GM10847 (cell line): ENCODE results near the gene AREL1.

Experiments
- POLR2A ChIP-seq: IDR thresholded peaks from 2 replicates; pipeline ENCODE4 v1.6.1; 2011; ENCODE audit not compliant: insufficient read length; ENCODE audit errors: extremely low read depth

Gene AREL1

DNA sequence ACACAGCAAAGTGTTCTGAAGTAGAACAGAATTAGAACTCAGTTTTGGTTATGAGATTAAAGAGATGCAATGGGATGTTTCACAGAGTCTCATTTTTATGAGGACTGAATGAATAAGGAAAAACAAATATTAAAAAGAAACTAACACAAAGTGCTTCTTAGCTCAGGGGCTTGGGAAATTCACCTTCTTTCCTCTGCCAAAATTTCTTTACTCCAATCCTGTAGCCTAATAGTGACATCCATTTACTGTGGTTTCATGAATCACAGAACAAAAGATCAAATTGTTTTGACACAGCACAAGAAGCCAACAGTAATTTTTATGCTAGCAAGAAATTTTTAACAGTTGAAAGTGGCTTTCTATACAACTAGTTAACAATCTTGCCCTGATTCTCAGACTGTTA, 37.7 kb downstream of the AREL1 start:
- no peak for TF ChIP-seq POLR2A

DNA sequence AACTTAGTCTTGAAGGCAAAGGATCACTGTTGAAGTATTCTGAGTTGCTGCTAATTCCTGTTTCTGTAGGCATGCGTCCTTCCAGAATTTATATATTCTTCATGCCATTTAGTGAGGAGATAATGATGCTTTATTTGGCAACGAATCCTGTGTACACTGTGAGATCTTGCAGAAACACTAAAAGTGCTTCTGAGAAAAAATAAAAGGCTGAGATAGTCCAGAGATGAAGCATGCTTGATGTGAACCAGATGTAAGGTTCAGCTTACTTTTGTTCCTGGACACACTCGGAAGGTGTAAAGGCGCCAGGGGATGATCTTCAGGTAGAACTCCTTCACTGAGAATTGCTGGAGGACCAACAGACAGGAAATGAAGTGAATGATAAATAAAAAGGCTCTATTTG, 39.1 kb downstream of the AREL1 start:
- TF ChIP-seq POLR2A, result no peak

GRCh38 chr14:74671789-74672188, 41.1 kb downstream of the AREL1 start:
- no peak for TF ChIP-seq POLR2A

- TF ChIP-seq POLR2A, result no peak
These were observed 42.0 kb downstream of the AREL1 start for GRCh38 chr14:74670726-74671411.

DNA sequence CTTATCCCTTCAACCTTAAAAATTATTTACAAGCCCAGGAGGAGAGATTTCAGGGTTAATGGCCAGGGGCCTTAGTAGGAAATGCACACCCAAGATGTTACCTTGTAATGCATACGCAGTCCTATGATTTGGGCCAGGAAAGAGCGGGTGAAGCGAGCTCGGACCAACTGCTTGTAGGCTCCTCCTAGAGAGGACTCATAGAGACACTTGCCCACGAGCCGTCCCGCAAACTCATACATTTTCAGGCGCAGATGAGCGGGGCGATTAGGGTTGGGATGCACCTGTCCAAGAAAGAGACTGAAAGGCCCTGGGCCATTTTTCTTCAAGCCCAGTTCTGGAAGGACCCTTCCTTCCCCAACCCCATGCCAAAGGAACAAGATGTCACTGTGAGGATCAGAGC, 43.0 kb downstream of the AREL1 start:
- no peak for TF ChIP-seq POLR2A

GRCh38 chr14:74669256-74669655, 43.6 kb downstream of the AREL1 start:
- TF ChIP-seq POLR2A, result no peak

DNA sequence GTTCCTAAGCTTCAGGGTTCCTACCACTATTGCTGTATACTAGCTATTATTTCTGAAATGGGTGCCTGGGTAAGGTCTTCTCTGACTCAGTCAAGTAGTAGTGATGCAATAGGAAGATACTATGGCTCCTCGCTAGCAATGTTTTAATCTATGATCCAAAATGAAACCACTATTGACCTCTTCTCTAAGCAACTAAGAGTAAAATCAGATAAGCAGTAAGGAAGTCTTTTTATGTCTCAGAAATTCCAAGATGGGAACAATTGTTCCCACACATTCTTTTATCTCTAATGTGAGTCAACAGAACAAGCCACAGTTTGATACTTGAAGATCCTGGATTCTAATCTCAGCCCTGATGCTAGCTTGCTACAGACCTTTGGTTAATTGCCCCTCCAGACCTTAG, 45.1 kb downstream of the AREL1 start:
- no peak for TF ChIP-seq POLR2A

DNA sequence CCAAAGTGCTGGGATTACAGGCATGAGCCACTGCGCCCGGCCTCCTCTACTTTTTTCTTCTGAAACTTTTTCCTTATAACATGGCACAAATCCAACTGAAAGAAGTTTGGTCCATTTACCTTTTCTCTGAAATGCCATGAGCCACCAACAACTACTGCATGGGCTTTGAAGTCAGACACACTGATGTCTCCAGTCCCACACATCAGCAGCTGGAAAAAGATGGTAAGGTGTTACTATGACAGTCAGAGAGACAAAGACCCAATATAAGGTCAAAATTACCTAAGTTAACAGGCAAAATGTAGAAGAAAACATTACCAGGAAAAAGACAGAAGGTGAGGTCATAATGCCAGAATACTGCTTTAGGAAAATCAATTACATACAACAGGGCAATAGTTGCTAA, 48.2 kb downstream of the AREL1 start:
- no peak for TF ChIP-seq POLR2A

DNA sequence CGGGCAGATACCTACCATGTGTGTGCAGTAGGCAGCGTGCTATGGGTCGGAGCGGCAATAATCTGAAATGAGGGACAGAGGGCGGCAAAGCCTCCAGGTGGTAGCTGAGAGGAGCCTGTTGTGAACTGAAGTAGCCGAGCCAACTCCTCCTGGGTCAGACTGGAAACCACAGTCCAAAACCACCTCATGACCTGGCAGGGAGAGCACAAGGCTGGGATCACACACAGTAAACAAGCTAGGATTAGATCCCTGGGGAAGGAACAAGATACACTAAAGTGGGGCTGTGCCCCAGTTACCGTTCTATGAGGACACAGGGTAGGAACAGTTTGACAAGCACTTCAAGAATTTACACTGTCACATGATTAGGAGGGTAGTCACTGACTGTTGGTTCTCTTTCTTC, 49.0 kb downstream of the AREL1 start:
- no peak for TF ChIP-seq POLR2A

DNA sequence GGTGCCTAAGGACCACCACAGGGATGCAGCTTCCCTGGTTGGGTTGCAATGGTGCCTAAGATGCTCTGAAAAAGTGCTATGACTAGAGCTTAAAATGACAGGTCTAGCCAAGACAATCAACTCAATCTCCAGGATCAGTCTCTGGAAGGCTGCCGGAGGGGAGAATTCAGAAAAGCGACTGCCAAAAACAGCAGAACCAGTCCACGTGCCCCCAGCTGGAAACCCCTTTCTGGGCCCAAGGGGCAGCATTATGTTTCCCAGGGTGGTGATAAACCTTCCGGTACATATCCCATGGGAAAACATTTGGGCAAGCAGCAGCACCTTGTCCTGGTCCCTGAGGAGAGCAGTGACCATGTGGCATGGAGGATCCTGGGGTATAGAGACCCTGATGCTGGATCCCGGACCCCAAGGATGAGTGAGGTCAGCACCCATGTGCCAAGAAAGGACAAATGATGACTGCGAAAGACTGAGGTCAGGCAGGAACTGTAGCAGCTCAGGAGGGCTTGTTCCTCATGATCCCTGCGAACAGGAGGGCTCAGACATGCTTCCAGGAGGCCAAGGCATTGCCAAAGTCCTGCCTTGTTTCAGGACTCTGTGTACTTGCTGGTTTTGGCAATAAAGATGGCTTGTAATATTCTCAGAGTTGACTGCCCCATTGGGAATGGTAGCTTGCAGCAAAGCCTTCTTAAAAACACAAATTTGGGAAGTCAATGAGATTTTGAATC, 51.0 kb downstream of the AREL1 start:
- TF ChIP-seq POLR2A, result no peak

GRCh38 chr14:74660863-74661262, 52.0 kb downstream of the AREL1 start:
- TF ChIP-seq POLR2A, result no peak

DNA sequence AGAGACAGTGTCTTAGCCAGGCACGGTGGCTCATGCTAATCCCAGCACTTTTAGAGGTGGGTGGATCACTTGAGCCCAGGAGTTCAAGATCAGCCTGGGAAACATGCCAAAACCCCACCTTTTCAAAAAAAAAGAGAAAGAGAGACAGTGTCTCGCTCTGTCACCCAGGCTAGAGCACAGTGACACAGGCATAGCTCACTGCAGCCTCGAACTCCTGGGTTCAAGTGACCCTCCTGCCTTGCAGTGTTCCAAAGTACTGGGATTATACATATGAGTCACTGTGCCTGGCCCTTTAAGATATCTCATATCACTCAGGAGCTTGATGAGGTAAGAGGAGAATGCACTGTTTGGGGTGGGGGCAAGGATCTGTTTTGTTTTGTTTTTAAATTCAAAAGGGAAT, 52.7 kb downstream of the AREL1 start:
- no peak for TF ChIP-seq POLR2A

- no peak for TF ChIP-seq POLR2A
These were observed 54.2 kb downstream of the AREL1 start for GRCh38 chr14:74658535-74659131.

DNA sequence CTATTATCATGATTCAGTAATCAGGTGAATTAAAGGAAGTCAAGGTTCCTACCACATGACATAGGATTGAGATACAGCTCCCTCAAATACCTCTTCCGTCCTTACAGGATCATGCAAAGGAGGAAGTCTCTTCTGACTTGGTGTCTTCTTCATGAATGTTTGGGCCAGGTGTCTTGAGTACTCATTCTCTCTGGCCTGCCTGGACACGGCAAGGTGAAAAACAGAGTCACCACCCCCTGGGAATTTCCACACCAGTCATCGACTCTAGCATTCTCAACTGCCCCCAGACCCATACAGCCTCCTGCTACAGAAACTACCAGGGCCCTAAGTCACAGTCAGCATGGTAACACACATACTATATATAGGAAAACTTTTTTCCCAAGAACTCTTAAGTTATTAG, 55.9 kb downstream of the AREL1 start:
- TF ChIP-seq POLR2A, result no peak

DNA sequence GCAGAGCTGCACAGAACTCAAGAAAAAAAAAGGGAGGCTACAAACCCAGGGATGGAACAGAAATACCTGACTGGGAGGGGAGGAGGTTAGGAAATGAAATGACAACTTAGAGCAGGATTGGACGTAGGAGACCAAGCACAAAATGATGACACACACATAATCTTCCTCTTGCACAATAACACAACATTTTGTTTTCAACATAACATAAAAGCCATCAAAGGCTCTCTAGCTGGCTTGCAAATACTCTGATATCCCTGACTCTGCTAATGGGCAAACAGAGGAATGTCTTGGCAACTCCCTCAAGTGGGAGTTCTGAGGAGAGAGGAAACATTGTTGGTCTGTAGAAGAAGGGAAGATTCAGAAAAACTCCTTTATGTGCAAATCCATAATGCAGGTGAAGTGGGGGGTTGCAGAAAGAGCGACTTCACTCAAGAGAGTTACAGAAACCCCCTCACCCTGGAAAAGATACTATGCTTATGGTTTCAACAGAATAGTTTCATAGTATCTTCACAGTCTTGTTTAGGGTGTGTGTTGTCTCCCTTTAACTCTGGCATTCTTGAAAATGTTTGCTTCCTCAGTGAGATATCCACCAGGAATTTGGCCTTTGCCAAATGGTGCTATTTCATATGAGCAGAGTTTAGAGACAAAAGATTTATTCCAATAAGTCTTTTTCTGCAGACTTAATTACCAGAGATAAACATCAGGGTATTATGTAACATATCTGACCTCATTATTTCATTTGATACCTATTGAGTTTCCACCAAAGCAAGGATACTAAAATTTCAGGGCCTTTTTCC, 57.1 kb downstream of the AREL1 start:
- no peak for TF ChIP-seq POLR2A

- no peak for TF ChIP-seq POLR2A
These were observed 57.9 kb downstream of the AREL1 start for GRCh38 chr14:74654931-74655330.
